PC-3 (cell line): Measurements from ENCODE around the gene ZNF830.
A peak's percentile ranks its signal among the peaks of the same experiment; 100 is the strongest.

ENCODE experiments used
- EZH2 ChIP-seq: fragments of 300-600 bp; sonication (generic); IDR thresholded peaks from one replicate; pipeline ENCODE4 v1.6.1; 2017; ENCODE audit warnings: antibody characterized with exemption, mild to moderate bottlenecking, low read length; ENCODE audit not compliant: unreplicated experiment
- TF ChIP-seq, protein P1 (sequence below): fragments of 300-600 bp; sonication (generic); conservative IDR thresholded peaks from 2 replicates; pipeline ENCODE4 v1.5.1; 2017; ENCODE audit warnings: antibody characterized with exemption, low read depth, mild to moderate bottlenecking, low read length

DNA sequence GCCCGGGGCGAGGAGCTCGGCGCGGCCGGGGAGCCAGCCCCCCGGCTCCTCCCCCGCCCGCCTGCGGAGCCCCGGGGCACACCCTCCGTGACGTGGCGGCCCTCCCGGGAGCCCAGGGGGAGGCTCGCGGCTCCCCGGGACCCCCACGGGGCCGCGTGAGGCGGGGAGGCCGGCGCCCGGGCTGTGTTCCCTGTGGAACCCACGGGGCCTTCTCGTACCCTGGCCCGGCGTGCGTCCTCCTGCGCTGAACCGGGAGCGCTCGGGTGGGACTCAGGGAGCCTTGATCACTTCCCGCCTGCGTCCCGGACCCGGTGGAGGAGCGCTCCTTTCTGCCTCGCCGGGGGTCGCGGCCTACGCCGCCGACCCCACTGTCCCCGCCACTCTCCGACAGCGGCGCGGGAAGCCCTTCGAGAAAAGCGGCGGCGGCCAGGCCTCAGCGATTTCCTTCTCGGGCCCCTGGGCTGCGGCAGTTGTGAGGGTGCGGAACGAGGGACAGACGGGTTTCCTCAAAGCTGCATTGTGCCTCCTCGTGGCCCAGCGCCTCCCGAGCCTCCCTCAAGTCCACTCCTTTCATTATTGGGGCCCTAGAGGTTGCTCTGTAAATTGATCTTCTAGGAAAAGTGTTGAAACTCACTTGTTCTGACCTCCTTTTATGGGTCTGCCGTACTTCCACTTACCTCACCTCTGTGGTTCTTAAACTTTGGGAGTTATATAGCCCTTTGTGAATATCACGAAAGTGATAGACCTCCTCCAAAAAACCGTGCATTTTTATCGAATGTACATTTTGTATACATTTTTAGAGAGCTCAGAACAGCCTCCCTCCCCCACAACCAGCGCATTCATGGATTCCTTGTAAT is 19.6 kb downstream of the ZNF830 start:
- TF ChIP-seq, protein P1, sequence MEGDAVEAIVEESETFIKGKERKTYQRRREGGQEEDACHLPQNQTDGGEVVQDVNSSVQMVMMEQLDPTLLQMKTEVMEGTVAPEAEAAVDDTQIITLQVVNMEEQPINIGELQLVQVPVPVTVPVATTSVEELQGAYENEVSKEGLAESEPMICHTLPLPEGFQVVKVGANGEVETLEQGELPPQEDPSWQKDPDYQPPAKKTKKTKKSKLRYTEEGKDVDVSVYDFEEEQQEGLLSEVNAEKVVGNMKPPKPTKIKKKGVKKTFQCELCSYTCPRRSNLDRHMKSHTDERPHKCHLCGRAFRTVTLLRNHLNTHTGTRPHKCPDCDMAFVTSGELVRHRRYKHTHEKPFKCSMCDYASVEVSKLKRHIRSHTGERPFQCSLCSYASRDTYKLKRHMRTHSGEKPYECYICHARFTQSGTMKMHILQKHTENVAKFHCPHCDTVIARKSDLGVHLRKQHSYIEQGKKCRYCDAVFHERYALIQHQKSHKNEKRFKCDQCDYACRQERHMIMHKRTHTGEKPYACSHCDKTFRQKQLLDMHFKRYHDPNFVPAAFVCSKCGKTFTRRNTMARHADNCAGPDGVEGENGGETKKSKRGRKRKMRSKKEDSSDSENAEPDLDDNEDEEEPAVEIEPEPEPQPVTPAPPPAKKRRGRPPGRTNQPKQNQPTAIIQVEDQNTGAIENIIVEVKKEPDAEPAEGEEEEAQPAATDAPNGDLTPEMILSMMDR, result peak; percentile 51; the same call in 1 of the 2 replicates
- TF ChIP-seq EZH2, result no peak
